NT2/D1 (cell line): ENCODE results near the gene HNRNPAB.

ENCODE experiments used
- SUZ12 ChIP-seq: IDR thresholded peaks from 2 replicates; pipeline ENCODE4 v1.6.1; 2011; ENCODE audit not compliant: insufficient read length, insufficient read depth; ENCODE audit errors: extremely low read depth
- YY1 ChIP-seq: IDR thresholded peaks from 2 replicates; pipeline ENCODE4 v1.6.1; 2011; ENCODE audit not compliant: insufficient read length, insufficient read depth
- ZNF274 ChIP-seq: IDR thresholded peaks from 2 replicates; pipeline ENCODE4 v1.6.1; 2011; ENCODE audit warnings: mild to moderate bottlenecking, low read depth, low read length

- TF ChIP-seq ZNF274 (no peak), YY1 (no peak), SUZ12 (no peak)
These were observed 5.6 kb upstream of the HNRNPAB start for GRCh38 chr5:178198706-178199105.
